HG03378 (cell line): ENCODE measurements around the gene SAMD5.

Experiments
- ATAC-seq: cut with Tn5 transposase; IDR thresholded peaks from one replicate; pipeline ENCODE4 v1.9.1; 2021; ENCODE audit warnings: mild to moderate bottlenecking, moderate library complexity; ENCODE audit not compliant: unreplicated experiment

SAMD5 gene

DNA sequence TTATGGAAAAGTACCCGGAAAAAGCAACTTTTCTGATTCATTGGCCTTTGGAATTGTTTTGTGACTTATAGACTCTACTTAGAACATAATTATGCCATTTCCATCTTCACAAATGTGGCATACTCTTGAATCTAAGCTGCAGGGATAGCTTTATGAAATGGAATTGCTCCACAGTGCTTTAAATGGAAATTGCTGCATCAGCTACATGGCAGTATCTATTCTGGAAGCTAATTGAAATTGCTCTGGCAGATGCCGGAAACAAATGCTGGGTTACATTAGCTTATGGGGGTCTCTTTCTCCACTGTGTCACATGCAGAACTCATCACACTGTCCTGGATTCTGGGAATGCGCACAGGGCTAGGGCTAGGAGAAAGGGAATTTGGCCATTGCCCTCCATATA is 108.9 kb downstream of the SAMD5 start:
- no peak for ATAC-seq

DNA sequence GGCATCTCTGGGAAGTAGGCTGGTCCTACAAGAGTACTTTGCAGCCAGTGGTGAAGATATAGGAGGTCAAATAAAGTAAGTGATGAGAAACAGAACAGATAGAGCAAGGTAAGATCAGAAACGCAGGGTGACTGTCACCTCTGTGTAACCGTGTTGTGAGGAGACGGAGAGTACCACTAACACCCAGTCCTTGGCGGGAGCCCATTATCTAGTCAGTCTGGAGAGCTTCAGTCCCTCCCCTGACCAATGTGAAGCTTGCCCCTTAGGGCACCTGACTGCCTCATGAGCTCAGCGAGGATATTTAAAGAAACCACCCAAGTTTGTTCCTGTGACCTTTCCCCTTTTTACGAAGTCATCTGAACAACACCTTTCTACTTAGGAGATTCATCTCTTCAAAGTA is 110.0 kb downstream of the SAMD5 start:
- no peak for ATAC-seq

DNA sequence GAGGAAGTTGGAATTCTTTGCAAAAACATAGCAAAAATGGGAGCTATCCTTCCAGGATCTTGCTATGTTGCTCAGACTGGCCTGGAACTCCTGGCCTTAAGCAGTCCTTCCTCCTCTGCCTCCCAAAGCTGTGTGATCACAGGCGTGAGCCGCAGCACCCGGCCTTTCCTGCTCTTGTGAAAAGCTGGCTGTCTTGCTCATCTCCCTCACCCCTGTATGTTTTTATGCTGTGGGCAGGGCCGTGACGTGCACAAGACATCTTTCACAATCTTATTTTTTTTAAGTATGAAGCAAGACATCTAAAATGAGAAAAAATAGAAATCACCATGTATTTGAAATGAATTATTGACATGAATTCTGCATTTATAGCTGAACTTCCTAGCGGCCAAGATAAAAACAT is 110.4 kb downstream of the SAMD5 start:
- no peak for ATAC-seq
